Mammary epithelial cell (primary cell): ENCODE measurements around the gene KIRREL3.

Experiments used
- CTCF ChIP-seq, 2 donors: IDR thresholded peaks in 1 of 2; conservative IDR thresholded peaks in 1 of 2; 2 replicates each; pipeline ENCODE4 v1.5.1; 2011 to 2012; ENCODE audit warnings: inconsistent platforms in 2 of 2, low read length in 2 of 2, mild to moderate bottlenecking in 2 of 2, control low read depth in 1 of 2, low read depth in 1 of 2; ENCODE audit not compliant: insufficient read depth in 1 of 2; ENCODE audit errors: extremely low read depth in 1 of 2
- EZH2 ChIP-seq: IDR thresholded peaks from 2 replicates; pipeline ENCODE4 v1.6.1; 2012; ENCODE audit warnings: low read length, inconsistent platforms, borderline replicate concordance

GRCh38 chr11:126874831-126875230 is 125.7 kb downstream of the KIRREL3 start:
- TF ChIP-seq EZH2 (no peak), CTCF (conservative IDR thresholded peaks at IDR 0.05 in 1 of 2, IDR thresholded peaks at IDR 0.05 in 1 of 2; ENCODE audit: extremely low read depth in 1 of 2, insufficient read depth in 1 of 2, low read depth in 1 of 2, low read length in 2 of 2) (peak in 1 of 2 donors; percentile 32)
